ENCODE data around the gene UBB. TPM values are rescaled to one million over a fixed set of nuclear protein-coding genes. Genes with fewer than 3 reads are reported as not detected.

Gene UBB
- total RNA-seq: 1,144 and 1,352 TPM in 2 replicates

GRCh38 chr17:16380640-16381495, at the start of gene UBB:
TSS of gene UBB (plus strand) at chr17:16381091. CDS start at chr17:16381908, 817 bp downstream.
- peak; percentile 95 for DNase-seq (ENCODE audit: low read depth)

DNA sequence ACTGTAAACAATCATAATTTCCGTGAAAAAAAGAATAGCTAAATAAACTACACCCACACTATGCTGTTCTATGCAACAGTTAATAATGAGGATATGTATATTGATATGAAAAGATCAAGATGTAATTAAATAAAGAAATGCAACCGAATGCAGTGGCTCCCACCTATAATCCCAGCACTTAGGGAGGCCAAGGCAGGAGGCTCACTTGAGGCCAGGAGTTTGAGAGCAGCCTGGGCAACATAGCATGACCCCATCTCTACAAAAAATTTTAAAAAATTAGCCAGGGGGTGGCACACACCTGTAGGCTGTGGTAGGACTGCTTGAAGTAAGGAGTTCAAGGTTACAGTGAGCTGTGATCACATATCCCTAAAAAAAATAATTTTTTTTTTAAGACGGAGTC, 42.5 kb upstream of the UBB start:
- DNase-seq (ENCODE audit: low read depth): no peak

DNA sequence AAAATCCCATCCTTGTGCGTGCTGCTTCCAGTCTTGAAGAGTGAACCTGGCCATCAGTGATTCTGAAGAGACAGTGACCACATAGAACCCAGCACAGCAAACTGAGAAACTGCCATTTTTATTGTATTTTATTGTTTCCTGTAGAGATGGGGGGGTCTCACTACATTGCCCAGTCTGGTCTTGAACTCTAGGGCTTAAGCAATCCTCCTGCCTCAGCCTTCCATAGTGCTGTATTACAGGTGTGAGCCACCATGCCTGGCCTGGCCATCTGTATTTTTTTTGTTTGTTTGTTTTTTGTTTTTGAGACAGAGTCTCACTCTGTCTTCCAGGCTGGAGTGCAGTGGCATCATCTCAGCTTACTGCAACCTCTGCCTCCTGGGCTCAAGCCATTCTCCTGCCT, 41.5 kb upstream of the UBB start:
- DNase-seq (ENCODE audit: low read depth): no peak

DNA sequence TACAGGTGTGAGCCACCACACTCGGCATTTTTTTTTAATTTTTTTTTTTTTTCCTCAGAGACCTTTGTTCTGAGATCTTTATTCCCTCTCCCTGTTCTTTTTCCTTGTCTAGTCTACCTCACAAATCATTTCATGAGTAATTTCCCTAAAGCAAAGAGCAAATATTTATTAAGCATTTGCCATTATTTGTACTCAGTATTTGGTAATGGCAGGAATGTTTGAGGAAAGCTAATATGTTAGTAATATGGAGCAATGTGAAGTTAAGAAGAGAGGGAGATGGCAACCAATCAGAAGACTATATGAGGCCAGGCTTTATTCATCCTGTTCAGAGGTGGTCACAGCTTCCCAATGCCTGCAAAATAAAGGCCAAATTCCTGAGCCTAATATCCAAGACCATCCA, 40.9 kb upstream of the UBB start:
- no peak for DNase-seq (ENCODE audit: low read depth)

DNA sequence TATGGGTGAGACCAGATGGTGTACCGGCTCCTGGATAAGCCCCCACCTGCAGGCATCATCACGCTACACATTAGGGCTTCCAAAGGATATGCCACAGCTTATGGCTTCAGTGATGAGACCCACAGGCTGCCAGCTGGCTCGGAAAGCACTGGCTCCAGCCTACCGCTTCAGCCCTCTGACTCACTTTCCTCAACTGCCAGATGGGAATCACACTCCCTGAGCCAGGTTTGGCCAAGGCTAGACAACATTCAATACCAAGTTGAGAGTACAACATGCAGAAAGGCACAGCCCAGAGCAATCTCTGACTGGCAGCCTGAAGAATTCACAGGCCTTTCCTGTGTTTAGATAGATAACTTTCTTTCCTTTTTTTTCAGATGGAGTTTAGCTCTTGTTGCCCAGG, 37.9 kb upstream of the UBB start:
- no peak for DNase-seq (ENCODE audit: low read depth)

- DNase-seq (ENCODE audit: low read depth): no peak
Observed at GRCh38 chr17:16343569-16343968, 37.3 kb upstream of the UBB start.

DNA sequence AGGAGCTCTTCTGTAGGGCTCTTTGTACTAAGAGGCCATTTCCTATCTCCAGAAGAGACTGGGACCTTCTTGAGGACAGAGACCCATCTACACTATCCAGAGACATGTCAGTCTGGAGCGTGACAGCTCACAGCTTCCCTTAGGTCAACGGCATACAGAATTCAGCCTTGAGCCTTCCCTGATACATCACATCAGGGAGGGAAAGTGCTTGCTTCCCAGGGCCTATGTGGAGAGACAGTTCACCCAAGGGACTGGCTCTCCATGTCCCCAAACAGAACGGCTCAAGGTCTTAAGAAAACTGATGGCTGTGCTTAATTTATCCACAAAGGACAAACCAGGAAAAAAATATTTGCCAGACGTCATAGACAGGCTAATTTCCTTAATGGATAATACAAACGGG, 35.3 kb upstream of the UBB start:
- no peak for DNase-seq (ENCODE audit: low read depth)

GRCh38 chr17:16346721-16347271, 34.1 kb upstream of the UBB start:
- no peak for DNase-seq (ENCODE audit: low read depth)

DNA sequence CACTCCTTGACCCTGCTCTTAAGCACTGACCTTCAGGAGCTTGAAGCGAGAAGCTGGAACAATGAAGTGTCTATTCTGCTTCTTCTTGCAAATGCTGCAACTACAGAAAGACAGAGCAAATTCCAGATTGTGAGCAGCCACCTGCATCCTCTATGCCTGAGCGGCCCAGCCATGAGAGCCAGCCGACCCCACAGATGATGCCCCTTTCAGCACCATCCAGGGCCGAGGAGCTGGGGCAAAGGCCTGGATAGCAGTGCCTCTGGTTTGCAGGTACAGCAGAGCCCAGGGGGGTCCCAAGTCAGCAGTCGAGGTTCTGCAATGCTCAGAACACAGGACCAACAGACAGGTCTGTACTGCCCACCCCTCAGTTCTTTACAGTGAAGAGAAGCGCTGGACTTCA, 32.3 kb upstream of the UBB start:
- DNase-seq (ENCODE audit: low read depth): no peak

- DNase-seq (ENCODE audit: low read depth): no peak
Observed at GRCh38 chr17:16349431-16349830, 31.5 kb upstream of the UBB start.

- no peak for DNase-seq (ENCODE audit: low read depth)
Observed at GRCh38 chr17:16351831-16352230, 29.1 kb upstream of the UBB start.

DNA sequence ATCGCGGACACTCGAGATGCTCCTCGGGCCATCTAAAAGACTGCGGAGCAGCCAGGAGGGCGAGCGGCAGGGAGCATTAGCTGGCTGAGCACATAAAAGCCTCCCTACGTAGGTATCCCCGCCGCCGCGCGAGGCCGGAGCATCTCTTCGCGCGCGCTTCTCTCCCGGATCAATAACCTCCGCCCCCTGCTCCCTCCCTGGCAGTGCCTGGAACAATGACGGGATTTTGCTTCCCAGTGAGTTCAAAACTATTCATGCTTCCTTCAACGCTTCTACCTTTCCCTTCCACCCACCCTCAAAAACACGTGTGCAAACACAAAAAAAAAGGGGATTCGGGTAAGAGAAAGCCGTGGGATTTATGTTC, 28.6 kb upstream of the UBB start:
- DNase-seq (ENCODE audit: low read depth): no peak

- no peak for DNase-seq (ENCODE audit: low read depth)
Observed at GRCh38 chr17:16352667-16353316, 28.1 kb upstream of the UBB start.

GRCh38 chr17:16353317-16354174, 27.3 kb upstream of the UBB start, which contains the start of gene CENPV:
TSS of gene CENPV (minus strand) at chr17:16353469. CDS start at chr17:16353436, 33 bp downstream.
- no peak for DNase-seq (ENCODE audit: low read depth)

DNA sequence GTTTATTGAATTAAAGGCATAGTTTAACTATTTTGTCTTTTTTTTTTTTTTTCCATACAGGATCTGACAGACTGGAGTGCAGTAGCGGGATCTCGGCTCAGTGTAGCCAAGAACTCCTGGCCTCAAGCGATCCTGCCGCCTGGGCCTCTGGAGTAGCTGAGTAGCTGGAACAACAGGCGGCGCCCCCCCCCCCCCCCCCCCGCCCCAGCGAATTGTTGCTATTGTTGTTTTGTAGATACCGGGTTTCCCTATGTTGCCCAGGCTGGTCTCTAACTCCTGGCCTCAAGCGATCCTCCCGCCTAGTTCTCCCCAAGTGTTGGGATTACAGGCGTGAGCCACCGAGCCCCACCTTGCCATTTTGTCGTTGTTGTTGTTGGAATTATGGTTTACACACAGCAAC, 26.3 kb upstream of the UBB start:
- DNase-seq (ENCODE audit: low read depth): no peak

DNA sequence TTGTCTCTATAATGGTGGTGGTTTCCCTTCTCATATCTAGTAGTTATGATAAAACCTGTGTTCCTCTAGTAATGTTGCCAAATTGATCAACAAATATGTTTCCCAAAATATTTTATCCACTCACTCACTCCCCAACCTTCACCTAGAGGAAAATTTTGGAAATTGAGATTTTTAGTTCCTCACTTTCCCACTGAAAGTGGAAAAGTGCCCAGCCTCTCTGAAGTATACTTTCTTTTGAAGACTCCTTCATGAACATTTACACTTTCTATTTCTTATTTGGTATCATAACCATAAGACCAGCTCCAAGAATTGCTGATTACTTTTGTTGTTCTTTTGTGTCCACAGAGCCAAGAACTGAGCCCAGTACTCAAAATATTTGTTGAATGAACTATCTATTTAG, 22.5 kb upstream of the UBB start:
- DNase-seq (ENCODE audit: low read depth): no peak

DNA sequence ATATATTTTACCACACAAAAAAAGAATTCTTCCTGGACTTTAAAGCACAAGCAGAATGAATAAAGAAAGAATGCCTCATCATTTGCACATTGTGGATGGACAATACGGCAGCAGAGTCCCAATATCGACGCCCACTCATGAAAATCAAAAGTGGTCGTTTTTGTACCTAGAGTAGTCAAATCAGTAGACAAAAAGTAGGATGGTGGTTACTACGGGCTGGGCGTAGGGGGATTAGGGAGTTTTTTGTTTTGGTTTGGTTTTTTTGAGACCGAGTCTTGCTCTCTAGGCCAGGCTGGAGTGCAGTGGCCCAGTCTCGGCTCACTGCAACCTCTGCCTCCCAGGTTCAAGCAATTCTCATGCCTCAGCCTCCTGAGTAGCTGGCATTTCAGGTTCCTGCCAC, 19.0 kb upstream of the UBB start:
- no peak for DNase-seq (ENCODE audit: low read depth)

- DNase-seq (ENCODE audit: low read depth): peak; percentile 57
Observed at GRCh38 chr17:16363749-16364536, 16.9 kb upstream of the UBB start.

DNA sequence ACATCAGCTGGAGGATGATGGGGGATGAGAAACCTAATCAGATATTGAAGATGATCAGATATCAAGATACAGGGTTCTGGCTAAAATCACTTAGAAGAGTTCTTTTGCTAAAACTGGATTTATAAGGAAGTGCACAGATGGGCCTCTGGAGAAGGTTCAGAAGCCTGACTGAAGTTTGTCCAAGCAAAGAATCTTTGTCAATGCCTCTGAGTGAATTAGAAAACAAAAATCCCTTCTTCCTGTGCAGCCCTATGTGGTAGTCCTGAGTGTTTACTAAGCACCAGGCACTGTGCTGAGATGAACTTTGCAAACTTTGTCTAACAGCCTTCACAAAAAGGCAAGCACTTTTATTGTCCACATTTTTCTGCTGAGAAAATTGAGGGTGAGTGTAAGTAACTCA, 16.3 kb upstream of the UBB start:
- DNase-seq (ENCODE audit: low read depth): no peak

- DNase-seq (ENCODE audit: low read depth): no peak
Observed at GRCh38 chr17:16371742-16372141, 9.1 kb upstream of the UBB start.
